AG09309 (cell line): ENCODE results near the gene SLC41A2.

Experiments
- DNase-seq: peaks from one replicate; pipeline ENCODE4 v3.0.0-alpha.2; 2010; ENCODE audit warnings: low read depth
- H3K4me3 ChIP-seq: 2 replicates; pipeline ENCODE4 v1.5.1; 2011; ENCODE audit warnings: mild to moderate bottlenecking, low read depth, low read length, moderate library complexity; ENCODE audit not compliant: control insufficient read depth
- TF ChIP-seq, protein P1 (sequence below): IDR thresholded peaks from 2 replicates; pipeline ENCODE4 v1.5.1; 2011; ENCODE audit warnings: mild to moderate bottlenecking, low read depth, low read length, inconsistent platforms; ENCODE audit not compliant: insufficient read depth, control insufficient read depth; ENCODE audit errors: missing control alignments

Gene SLC41A2

DNA sequence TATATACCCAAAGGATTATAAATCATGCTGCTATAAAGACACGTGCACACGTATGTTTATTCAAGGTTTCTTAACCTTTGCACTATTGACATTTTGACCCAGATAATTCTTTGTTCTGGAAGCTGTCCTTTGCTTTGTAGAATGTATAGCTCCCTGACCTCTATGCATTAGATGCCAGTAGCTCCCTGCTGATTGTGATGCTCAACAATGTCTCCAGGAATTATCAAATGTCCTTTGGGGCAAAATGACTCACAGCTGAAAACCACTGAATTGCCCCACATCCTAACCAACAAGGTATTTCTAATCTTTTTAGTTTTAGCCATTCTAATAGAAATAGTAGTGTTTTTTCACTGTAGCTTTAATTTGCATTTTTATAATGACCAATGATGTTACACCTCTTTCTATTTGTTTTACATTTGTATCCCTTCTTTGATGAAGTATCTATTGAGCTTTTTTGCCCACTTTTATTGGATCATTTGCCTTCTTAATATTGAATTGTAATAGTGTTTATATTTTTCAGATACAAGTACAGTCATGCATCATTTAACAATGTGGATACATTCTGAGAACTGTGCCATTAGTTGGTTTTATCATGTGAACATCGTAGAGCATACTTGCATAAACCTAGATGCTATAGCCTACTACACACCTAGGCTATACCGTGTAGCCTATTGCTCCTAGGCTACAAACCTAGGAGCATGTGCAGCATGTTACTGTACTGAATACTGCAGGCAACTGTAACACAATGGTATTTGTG, 17.7 kb upstream of the SLC41A2 start:
- H3K4me3 ChIP-seq, result no peak overlapping the region
- DNase-seq, result no peak
- TF ChIP-seq, protein P1, sequence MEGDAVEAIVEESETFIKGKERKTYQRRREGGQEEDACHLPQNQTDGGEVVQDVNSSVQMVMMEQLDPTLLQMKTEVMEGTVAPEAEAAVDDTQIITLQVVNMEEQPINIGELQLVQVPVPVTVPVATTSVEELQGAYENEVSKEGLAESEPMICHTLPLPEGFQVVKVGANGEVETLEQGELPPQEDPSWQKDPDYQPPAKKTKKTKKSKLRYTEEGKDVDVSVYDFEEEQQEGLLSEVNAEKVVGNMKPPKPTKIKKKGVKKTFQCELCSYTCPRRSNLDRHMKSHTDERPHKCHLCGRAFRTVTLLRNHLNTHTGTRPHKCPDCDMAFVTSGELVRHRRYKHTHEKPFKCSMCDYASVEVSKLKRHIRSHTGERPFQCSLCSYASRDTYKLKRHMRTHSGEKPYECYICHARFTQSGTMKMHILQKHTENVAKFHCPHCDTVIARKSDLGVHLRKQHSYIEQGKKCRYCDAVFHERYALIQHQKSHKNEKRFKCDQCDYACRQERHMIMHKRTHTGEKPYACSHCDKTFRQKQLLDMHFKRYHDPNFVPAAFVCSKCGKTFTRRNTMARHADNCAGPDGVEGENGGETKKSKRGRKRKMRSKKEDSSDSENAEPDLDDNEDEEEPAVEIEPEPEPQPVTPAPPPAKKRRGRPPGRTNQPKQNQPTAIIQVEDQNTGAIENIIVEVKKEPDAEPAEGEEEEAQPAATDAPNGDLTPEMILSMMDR, result no peak

DNA sequence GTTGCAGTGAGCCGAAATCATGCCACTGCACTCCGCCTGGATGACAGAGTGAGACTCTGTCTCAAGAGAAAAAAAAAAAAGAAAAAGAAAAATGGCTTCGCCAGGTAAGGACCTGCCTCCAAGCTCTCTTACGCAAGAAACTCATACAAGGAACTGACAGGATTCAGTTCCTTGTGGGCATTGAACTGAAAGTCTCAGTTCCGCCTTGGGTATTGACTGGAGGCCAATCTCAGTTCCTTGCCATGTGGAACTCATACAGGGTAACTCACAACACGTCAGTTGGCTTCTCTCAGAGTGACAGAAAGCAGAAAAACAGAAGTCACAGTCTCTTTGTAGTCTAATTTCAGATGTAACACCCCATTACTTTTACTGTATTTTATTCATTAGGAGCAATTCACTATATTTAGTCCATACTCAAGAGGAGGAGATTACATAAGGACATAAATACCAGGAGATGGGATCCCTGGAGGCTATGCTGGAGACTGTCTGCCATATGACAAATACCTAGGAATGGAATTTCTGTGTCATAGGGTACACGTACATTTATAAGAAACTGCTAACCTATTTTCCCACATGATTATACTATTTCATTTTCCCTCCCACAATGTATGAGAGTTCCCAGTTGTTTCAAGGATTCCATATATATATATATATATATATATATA, 16.7 kb upstream of the SLC41A2 start:
- TF ChIP-seq, protein P1, result no peak
- no peak overlapping the region for H3K4me3 ChIP-seq
- no peak for DNase-seq

DNA sequence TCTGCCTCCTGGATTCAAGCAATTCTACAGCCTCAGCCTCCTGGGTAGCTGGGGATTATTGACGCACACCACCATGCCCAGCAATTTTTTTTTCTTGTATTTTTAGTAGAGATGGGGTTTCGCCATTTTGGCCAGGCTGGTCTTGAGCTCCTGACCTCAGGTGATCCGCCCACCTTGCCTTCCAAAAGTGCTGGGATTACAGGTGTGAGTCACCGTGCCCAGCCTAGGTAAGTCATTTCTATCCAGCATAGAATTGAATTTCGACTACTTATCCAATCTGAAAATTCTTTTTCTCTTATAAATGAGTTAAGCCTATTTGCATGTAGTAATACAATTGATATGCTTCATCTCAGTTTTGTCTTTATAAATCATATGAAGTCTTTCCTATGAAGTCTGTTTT, 15.2 kb upstream of the SLC41A2 start:
- TF ChIP-seq, protein P1, result no peak
- H3K4me3 ChIP-seq, result no peak overlapping the region
- no peak for DNase-seq

DNA sequence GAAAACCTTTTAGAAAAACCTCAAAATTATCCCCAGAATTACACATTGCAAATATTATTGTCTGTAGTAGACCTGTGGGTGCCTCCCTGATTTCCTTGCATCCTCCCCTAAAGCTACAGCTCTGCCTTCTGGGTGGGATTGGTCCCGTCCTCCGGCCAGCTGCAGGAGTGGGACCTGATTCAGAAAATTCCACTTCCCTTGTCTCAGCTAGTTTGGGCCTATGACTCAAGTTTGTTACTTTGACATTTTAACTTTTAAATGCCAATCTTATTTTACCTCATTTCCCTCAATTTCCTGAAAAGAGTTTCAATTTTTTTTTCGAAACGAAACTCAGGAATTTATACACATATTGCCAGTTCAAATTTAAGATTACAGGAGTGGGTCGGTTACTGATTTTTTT, 13.2 kb upstream of the SLC41A2 start:
- DNase-seq, result no peak
- H3K4me3 ChIP-seq, result no peak overlapping the region
- TF ChIP-seq, protein P1, result no peak

DNA sequence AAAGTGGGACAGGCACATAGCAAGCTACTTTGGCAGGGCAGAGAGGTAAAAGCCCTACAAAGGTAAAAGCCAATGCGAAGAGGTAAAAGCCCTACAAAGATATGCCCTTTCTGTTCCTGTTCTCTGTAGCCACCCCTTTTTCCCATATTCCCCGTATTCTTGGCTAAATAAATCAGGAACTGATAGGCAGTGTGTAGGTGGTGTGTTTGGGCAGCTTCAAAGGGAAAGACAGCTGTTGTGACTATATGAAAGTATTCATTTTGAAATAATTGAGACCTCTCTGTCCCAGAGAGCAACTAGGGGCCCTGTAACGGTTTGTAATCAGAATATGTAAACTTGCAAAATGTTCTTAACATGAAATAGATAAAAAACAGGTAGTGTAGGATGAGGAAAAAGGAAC, 11.3 kb upstream of the SLC41A2 start:
- TF ChIP-seq, protein P1, result no peak
- DNase-seq, result no peak
- H3K4me3 ChIP-seq, result no peak overlapping the region

DNA sequence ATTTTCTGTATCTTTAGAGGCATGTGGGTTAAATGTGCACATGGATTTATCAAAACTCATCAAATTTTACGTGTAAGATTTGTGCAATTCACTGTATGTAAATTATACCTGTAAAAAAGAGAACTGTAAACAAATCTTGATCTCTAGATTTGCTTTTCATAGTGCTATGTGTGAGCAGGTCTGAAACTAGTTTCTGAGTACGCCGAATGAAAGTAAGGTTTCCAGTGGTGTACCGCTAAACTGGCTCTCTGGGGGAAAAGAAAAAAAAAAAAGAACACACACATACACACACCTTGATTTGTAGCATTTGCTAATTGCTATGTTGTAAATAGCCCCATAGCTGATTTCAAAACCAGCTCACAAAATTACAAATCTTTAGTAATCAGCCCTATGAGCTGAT, 8.6 kb upstream of the SLC41A2 start:
- TF ChIP-seq, protein P1, result no peak
- no peak for DNase-seq
- H3K4me3 ChIP-seq, result no peak overlapping the region
